AG04450 (cell line): ENCODE data around the gene PTK6. TPM values are rescaled to one million over a fixed set of nuclear protein-coding genes. Genes with fewer than 3 reads are reported as not detected.
A peak's percentile ranks its signal among the peaks of the same experiment; 100 is the strongest.

Source experiments
- CTCF ChIA-PET: fragments of 300-600, 350-600 bp; formaldehyde crosslinking; extraction: SDS; loops from one replicate; lab custom pipeline; 2022; ENCODE audit warnings: antibody characterized with exemption, inconsistent platforms; lab: Charles Lee
- POLR2A ChIA-PET: fragments of 350-600 bp; formaldehyde crosslinking; extraction: SDS; loops from one replicate; lab custom pipeline; 2021; ENCODE audit warnings: antibody characterized with exemption, inconsistent platforms; lab: Yijun Ruan, JAX
- DNase-seq: peaks from one replicate; pipeline ENCODE4 v3.0.0-alpha.2; 2011; ENCODE audit warnings: low read depth, low spot score
- H3K27ac ChIP-seq: one replicate; pipeline ENCODE4 v1.5.1; 2012; ENCODE audit warnings: low read depth, low read length, control low read depth
- H3K27me3 ChIP-seq: one replicate; pipeline ENCODE4 v1.6.0; 2012; ENCODE audit warnings: low read length; ENCODE audit not compliant: control insufficient read depth, insufficient read depth
- H3K4me3 ChIP-seq: 2 replicates; pipeline ENCODE4 v1.5.1; 2011; ENCODE audit warnings: mild to moderate bottlenecking, low read depth, low read length, control low read depth
- H3K9me3 ChIP-seq: 2 replicates; pipeline ENCODE4 v1.5.1; 2012; ENCODE audit warnings: low read length; ENCODE audit not compliant: control insufficient read depth, insufficient read depth
- CTCF ChIP-seq: IDR thresholded peaks from 2 replicates; pipeline ENCODE4 v1.5.1; 2011; ENCODE audit warnings: low read depth, low read length, control low read depth, inconsistent platforms
- polyA plus RNA-seq: library from polyadenylated mRNA; depleted of rRNA; stranded (reverse); fragments of >200 nt; gene quantifications from 2 replicates; pipeline ENCODE4 v1.2.3, GENCODE V29; 2011

The PTK6 gene
- polyA plus RNA-seq, 1 experiment: 0.02 TPM

GRCh38 chr20:63520934-63521601, 16.1 kb downstream of the PTK6 start:
- ChIA-PET POLR2A (interaction anchor here (0.5 to 2.9 kb wide), 21 partner anchors 8 to 518 kb away, joined by 3 to 18 read pairs (median 4); partner anchors contain the start of genes ARFGAP1, ARFRP1, HELZ2 and PTK6), CTCF (interaction anchor here (0.5 to 1.3 kb wide), 5 partner anchors 16 to 598 kb away, joined by 3 to 5 read pairs (median 3); partner anchors contain the start of gene PTK6)
- DNase-seq: no peak
- peak overlapping the region; percentile 88 for H3K4me3 ChIP-seq
- peaks cover 8% of the 10 kb centered on the region for H3K9me3 ChIP-seq
- H3K27me3 ChIP-seq: no peaks in the 10 kb centered on the region
- H3K27ac ChIP-seq: no peak overlapping the region
- no peak for TF ChIP-seq CTCF

GRCh38 chr20:63520504-63520933, 16.7 kb downstream of the PTK6 start, which contains the start of gene PPDPF:
Gene PPDPF, plus strand, starts transcription at chr20:63520765. Its CDS starts 544 bp downstream, at chr20:63521309.
- POLR2A ChIA-PET: interaction anchor here (0.6 to 2.9 kb wide), 10 partner anchors 10 to 519 kb away, joined by 3 to 18 read pairs (median 6); partner anchors contain the start of genes ARFGAP1, HELZ2, PTK6 and RTEL1
- peak; percentile 34 for DNase-seq
- Histone ChIP-seq H3K27ac (peak within 1 kb of the TSS; percentile 47), H3K9me3 (peaks cover 8% of the 10 kb centered on the region), H3K27me3 (no peaks in the 10 kb centered on the region), H3K4me3 (peak within 1 kb of the TSS; percentile 88)
- CTCF ChIA-PET: interaction anchor here (1.1 to 1.3 kb wide), 2 partner anchors 24 to 35 kb away, joined by 3 read pairs; no protein-coding TSS in a partner anchor
- TF ChIP-seq CTCF: no peak

- TF ChIP-seq CTCF: peak; percentile 33
- ChIA-PET POLR2A (interaction anchor here (0.6 to 2.9 kb wide), 6 partner anchors 11 to 139 kb away, joined by 4 to 18 read pairs (median 8); partner anchors contain the start of genes HELZ2 and RTEL1), CTCF (interaction anchor here (1.3 kb wide), 1 partner anchor 24 kb away, joined by 3 read pairs; no protein-coding TSS in a partner anchor)
- Histone ChIP-seq H3K27me3 (no peaks in the 10 kb centered on the region), H3K27ac (peak overlapping the region; percentile 47), H3K9me3 (peaks cover 8% of the 10 kb centered on the region), H3K4me3 (peak overlapping the region; percentile 88)
- no peak for DNase-seq
Observed at GRCh38 chr20:63519668-63520503, 17.3 kb downstream of the PTK6 start.

GRCh38 chr20:63518946-63519667, 18.1 kb downstream of the PTK6 start:
- ChIA-PET POLR2A (interaction anchor here (2.9 kb wide), 1 partner anchor 11 kb away, joined by 18 read pairs; no protein-coding TSS in a partner anchor), CTCF (interaction anchor here (2.0 kb wide), 1 partner anchor 23 kb away, joined by 5 read pairs; no protein-coding TSS in a partner anchor)
- Histone ChIP-seq H3K27me3 (peaks cover 2% of the 10 kb centered on the region), H3K9me3 (peaks cover 12% of the 10 kb centered on the region), H3K27ac (no peak overlapping the region), H3K4me3 (peak overlapping the region; percentile 88)
- TF ChIP-seq CTCF: no peak
- no peak for DNase-seq
